Endothelial cell (in vitro differentiated cells): ENCODE results near the gene PCAT6. TPM values are rescaled to one million over a fixed set of nuclear protein-coding genes. Genes with fewer than 3 reads are reported as not detected.
A peak's percentile ranks its signal among the peaks of the same experiment; 100 is the strongest.

Experiments used
- DNase-seq: peaks from one replicate; pipeline ENCODE4 v3.0.0; 2021; ENCODE audit warnings: low spot score
- H3K27ac Mint-ChIP-seq: one replicate; pipeline ENCODE4 v1.8.0; 2021; ENCODE audit warnings: mixed read lengths, inconsistent platforms; ENCODE audit not compliant: unreplicated experiment
- H3K27me3 Mint-ChIP-seq: one replicate; pipeline ENCODE4 v1.8.0; 2021; ENCODE audit warnings: mild to moderate bottlenecking, moderate library complexity, mixed read lengths, inconsistent platforms; ENCODE audit not compliant: unreplicated experiment
- H3K36me3 Mint-ChIP-seq: one replicate; pipeline ENCODE4 v1.8.0; 2021; ENCODE audit warnings: mild to moderate bottlenecking, low read depth, mixed read lengths, inconsistent platforms; ENCODE audit not compliant: unreplicated experiment
- H3K4me1 Mint-ChIP-seq: one replicate; pipeline ENCODE4 v1.8.0; 2021; ENCODE audit warnings: mild to moderate bottlenecking, mixed read lengths, inconsistent platforms; ENCODE audit not compliant: unreplicated experiment
- H3K4me3 Mint-ChIP-seq: one replicate; pipeline ENCODE4 v1.8.0; 2021; ENCODE audit warnings: mild to moderate bottlenecking, mixed read lengths, inconsistent platforms; ENCODE audit not compliant: unreplicated experiment
- H3K9me3 Mint-ChIP-seq: one replicate; pipeline ENCODE4 v1.8.0; 2021; ENCODE audit warnings: mixed read lengths, inconsistent platforms; ENCODE audit not compliant: unreplicated experiment
- total RNA-seq: library from RNA; stranded (reverse); fragmentation: NEBNext Ultra II Directional; extraction: Animal tissue kit (Norgen Biotek cat#: 25700); gene quantifications from one replicate; pipeline ENCODE4 v1.2.1, GENCODE V29; 2021; ENCODE audit not compliant: unreplicated experiment
- TF ChIP-seq, protein P1 (sequence below): fragments of 200-600 bp; sonication (generic); IDR thresholded peaks from one replicate; pipeline ENCODE4 v1.5.0; 2021; ENCODE audit warnings: antibody characterized with exemption; ENCODE audit not compliant: unreplicated experiment

The PCAT6 gene
- total RNA-seq, 1 donor from 2014 or later = 2.0 TPM

DNA sequence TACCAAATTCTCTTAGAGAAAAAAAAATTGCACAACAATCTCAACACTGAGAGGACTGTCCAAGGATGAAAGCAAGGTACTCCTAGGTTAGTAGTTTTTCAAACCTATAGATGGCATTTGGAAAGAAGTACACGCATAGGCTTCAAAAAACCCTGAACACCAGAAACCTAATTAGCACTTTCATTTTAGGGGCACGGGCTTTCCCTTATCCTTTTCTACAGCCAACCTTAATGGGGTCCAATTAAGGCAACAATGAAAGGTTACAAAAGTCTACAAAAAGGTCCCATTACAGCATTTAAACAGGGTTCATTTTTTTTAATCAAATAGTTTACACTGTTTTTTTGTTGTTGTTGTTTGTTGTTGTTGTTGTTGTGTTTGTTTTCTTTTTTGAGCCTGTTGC, 8.7 kb upstream of the PCAT6 start:
- DNase-seq = no peak
- H3K27ac Mint-ChIP-seq = no peak overlapping the region
- no peak overlapping the region for H3K4me3 Mint-ChIP-seq
- no peaks in the 10 kb centered on the region for H3K9me3 Mint-ChIP-seq
- peaks cover 5% of the 10 kb centered on the region for H3K36me3 Mint-ChIP-seq
- peaks cover 23% of the 10 kb centered on the region for H3K4me1 Mint-ChIP-seq
- H3K27me3 Mint-ChIP-seq = peaks cover 6% of the 10 kb centered on the region
- TF ChIP-seq, protein P1, sequence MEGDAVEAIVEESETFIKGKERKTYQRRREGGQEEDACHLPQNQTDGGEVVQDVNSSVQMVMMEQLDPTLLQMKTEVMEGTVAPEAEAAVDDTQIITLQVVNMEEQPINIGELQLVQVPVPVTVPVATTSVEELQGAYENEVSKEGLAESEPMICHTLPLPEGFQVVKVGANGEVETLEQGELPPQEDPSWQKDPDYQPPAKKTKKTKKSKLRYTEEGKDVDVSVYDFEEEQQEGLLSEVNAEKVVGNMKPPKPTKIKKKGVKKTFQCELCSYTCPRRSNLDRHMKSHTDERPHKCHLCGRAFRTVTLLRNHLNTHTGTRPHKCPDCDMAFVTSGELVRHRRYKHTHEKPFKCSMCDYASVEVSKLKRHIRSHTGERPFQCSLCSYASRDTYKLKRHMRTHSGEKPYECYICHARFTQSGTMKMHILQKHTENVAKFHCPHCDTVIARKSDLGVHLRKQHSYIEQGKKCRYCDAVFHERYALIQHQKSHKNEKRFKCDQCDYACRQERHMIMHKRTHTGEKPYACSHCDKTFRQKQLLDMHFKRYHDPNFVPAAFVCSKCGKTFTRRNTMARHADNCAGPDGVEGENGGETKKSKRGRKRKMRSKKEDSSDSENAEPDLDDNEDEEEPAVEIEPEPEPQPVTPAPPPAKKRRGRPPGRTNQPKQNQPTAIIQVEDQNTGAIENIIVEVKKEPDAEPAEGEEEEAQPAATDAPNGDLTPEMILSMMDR = no peak

DNA sequence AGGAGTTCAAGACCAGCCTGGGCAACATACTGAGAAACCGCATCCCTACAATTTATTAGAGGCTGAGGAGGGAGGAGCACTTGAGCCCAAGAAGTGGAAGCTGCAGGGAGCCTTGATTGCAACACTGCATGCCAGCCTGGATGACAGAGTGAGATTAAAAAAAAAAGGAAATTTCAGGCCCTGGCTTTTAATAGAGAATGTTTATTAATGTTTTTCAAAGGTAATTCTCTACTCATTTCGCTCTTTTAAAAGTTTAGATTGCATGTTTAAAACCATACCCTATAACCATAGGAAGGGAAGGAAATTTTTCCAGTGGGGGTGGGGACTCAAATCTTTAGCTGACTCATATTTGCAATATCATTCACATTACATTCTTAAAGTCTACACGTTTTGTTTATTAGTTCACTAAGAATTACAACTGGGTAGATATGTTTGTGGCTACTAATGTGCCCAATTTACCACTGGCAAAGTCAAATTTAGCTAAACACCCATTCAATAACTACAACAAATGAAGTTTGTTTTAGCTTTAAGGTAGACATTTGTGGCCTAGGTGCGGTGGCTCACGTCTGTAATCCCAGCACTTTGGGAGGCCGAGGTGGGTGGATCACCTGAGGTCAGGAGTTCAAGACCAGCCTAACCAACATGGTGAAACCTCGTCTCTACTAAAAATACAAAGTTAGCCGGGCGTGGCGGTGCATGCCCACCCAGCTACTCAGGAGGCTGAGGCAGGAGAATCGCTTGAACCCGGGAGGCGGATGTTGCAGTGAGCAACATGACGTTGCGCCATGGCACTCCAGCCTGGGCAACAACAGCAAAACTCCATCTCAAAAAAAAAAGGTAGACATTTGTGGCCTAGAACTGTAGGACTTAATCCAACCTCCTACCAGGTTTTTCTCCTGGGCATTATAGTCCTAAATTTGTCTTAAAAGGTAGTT, 7.5 kb upstream of the PCAT6 start:
- peaks cover 5% of the 10 kb centered on the region for H3K36me3 Mint-ChIP-seq
- peaks cover 6% of the 10 kb centered on the region for H3K27me3 Mint-ChIP-seq
- H3K9me3 Mint-ChIP-seq = no peaks in the 10 kb centered on the region
- H3K27ac Mint-ChIP-seq = peak overlapping the region; percentile 24
- TF ChIP-seq, protein P1 = no peak
- DNase-seq = no peak
- peaks cover 17% of the 10 kb centered on the region for H3K4me1 Mint-ChIP-seq
- no peak overlapping the region for H3K4me3 Mint-ChIP-seq

DNA sequence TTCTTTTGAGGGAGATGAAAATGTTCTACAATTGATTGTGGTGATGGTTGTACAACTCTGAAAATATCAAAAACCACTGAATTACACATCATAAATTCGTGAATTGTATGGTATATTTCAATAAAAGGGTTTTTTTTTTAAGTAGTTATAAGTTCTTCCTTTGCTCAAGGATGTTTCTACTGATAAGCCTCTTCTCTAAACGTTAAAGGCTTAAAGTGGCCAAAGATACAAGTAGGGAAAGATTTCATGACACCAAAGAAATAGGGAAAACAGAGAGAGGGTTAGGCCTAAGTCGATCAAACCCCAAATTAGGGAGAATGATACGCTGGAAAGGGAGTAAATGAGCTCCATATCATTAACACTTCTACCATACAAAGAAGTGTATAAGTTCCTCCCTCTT, 6.6 kb upstream of the PCAT6 start:
- H3K9me3 Mint-ChIP-seq = no peaks in the 10 kb centered on the region
- H3K27me3 Mint-ChIP-seq = peaks cover 12% of the 10 kb centered on the region
- DNase-seq = no peak
- H3K36me3 Mint-ChIP-seq = peaks cover 9% of the 10 kb centered on the region
- H3K4me1 Mint-ChIP-seq = peaks cover 23% of the 10 kb centered on the region
- TF ChIP-seq, protein P1 = no peak
- H3K4me3 Mint-ChIP-seq = no peak overlapping the region
- H3K27ac Mint-ChIP-seq = no peak overlapping the region

DNA sequence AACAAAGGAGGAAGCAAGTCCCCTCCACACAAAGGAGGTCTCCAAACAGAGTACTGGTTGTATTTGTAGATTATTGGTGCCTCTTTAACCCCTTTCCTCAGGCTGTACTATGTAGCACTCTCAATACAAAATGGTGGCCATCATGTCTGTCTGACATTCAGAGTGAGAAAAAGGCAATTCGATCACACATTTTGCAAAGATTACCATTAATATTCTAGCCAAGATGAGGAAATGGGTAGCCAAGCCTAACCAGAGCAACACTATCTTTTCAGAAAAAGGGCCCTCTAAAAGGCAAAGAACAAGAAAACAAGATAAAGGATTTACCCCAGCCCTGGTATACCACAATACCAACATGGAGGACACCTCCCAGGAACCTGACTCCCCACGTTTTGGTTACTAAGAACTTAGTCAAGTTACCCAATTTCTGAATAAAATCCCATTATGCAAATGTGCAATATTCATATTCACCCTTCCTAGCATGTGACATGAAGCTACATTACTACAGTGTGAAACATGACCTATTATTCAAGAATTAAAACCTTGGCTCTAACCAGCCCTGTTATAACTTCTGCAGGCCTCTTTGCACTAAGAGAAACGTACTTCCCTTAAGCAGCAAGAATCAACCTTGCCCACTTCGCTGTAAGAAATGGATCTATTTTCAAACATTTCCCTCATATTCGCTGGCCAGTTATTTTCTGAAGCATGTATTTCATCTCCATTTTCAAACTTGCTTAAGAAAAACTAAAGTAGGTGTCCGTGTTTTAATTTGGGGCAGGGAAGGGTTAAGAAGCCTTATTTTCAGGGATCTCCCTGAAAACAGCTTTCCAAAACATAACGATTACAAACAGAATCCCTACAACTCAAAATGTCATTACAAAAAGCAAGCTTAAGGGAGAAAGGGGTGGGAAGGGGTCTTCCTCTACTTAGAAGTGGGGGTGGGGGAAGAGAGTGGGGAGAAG, 4.6 kb upstream of the PCAT6 start:
- Mint-ChIP-seq H3K4me1 (peaks cover 32% of the 10 kb centered on the region), H3K27me3 (peaks cover 21% of the 10 kb centered on the region), H3K27ac (peak overlapping the region; percentile 93), H3K9me3 (no peaks in the 10 kb centered on the region), H3K36me3 (peaks cover 9% of the 10 kb centered on the region), H3K4me3 (peak overlapping the region; percentile 98)
- TF ChIP-seq, protein P1 = no peak
- DNase-seq = no peak
